Measurements from ENCODE around the gene CBR4. TPM values are rescaled to one million over a fixed set of nuclear protein-coding genes. Genes with fewer than 3 reads are reported as not detected.
"Not testable (repeated sequence)": the region's sequence is repeated elsewhere in the genome, so short reads cannot be mapped to it uniquely, and the experiment has no call there.

CBR4 gene
- polyA plus RNA-seq, 2 donors: 6.1 to 7.7 TPM

- WGBS, 2 donors: 90 to 100% methylated on average over 1 of the region's 1 CpG
- H3K27me3 ChIP-seq (ENCODE audit: control insufficient read depth in 1 of 2, insufficient read depth in 2 of 2, low read length in 2 of 2): no peaks in the 10 kb centered on the region
- H3K4me1 ChIP-seq (ENCODE audit: control insufficient read depth in 2 of 2, insufficient read depth in 2 of 2, low read length in 1 of 2): no peaks in the 10 kb centered on the region
- peaks cover 6 to 16% of the 10 kb centered on the region in 2 donors for H3K9me3 ChIP-seq (ENCODE audit: control insufficient read depth in 2 of 2, insufficient read depth in 1 of 2, low read depth in 1 of 2, low read length in 1 of 2)
- H3K4me3 ChIP-seq (ENCODE audit: low read depth in 1 of 2, low read length in 2 of 2): no peak overlapping the region
- H3K36me3 ChIP-seq (ENCODE audit: control insufficient read depth in 2 of 2, insufficient read depth in 2 of 2, low read length in 1 of 2): peaks cover 4 to 16% of the 10 kb centered on the region in 2 donors
- H3K27ac ChIP-seq (ENCODE audit: low read depth in 2 of 2, low read length in 1 of 2): no peak overlapping the region
Observed at GRCh38 chr4:168978001-168978700, 31.9 kb downstream of the CBR4 start.

- Histone ChIP-seq H3K27ac (ENCODE audit: low read depth in 2 of 2, low read length in 1 of 2) (no peak overlapping the region), H3K9me3 (ENCODE audit: control insufficient read depth in 2 of 2, insufficient read depth in 1 of 2, low read depth in 1 of 2, low read length in 1 of 2) (peaks cover 6 to 13% of the 10 kb centered on the region in 2 donors), H3K27me3 (ENCODE audit: control insufficient read depth in 1 of 2, insufficient read depth in 2 of 2, low read length in 2 of 2) (no peaks in the 10 kb centered on the region), H3K4me1 (ENCODE audit: control insufficient read depth in 2 of 2, insufficient read depth in 2 of 2, low read length in 1 of 2) (no peaks in the 10 kb centered on the region), H3K4me3 (ENCODE audit: low read depth in 1 of 2, low read length in 2 of 2) (no peak overlapping the region), H3K36me3 (ENCODE audit: control insufficient read depth in 2 of 2, insufficient read depth in 2 of 2, low read length in 1 of 2) (peaks cover 4 to 13% of the 10 kb centered on the region in 2 donors)
- 90 to 92% methylated on average over 4 of the region's 4 CpGs for WGBS, 2 donors
Observed at GRCh38 chr4:168972596-168972995, 37.5 kb downstream of the CBR4 start.

DNA sequence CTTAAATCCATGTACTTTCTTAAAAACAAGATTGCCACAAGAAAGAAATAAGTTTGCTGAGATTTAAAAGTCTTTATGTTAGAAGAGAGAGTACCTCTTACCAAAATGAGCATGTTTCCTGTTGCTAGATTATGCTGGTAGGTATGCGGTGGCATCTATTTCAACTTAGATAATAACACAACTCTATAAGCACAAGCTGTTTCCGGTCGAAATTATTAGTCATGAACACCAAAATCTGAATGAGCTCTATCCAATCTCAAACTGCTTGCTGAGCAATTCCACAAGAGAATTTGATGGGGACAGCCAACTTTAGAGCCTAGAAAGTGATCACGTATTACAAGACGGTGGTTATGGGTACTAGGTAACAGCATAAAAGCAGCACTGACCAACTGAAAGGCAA lies 49.3 kb downstream of the CBR4 start:
- H3K4me1 ChIP-seq (ENCODE audit: control insufficient read depth in 2 of 2, insufficient read depth in 2 of 2, low read length in 1 of 2): no peaks in the 10 kb centered on the region
- no peak overlapping the region for H3K27ac ChIP-seq (ENCODE audit: low read depth in 2 of 2, low read length in 1 of 2)
- no peaks in the 10 kb centered on the region for H3K27me3 ChIP-seq (ENCODE audit: control insufficient read depth in 1 of 2, insufficient read depth in 2 of 2, low read length in 2 of 2)
- H3K4me3 ChIP-seq (ENCODE audit: low read depth in 1 of 2, low read length in 2 of 2): no peak overlapping the region
- 92 to 98% methylated on average over 5 of the region's 5 CpGs for WGBS, 2 donors
- no peaks in the 10 kb centered on the region for H3K36me3 ChIP-seq (ENCODE audit: control insufficient read depth in 2 of 2, insufficient read depth in 2 of 2, low read length in 1 of 2)
- no peaks in the 10 kb centered on the region for H3K9me3 ChIP-seq (ENCODE audit: control insufficient read depth in 2 of 2, insufficient read depth in 1 of 2, low read depth in 1 of 2, low read length in 1 of 2)

- H3K27ac ChIP-seq (ENCODE audit: low read depth in 2 of 2, low read length in 1 of 2): no peak overlapping the region
- no peaks in the 10 kb centered on the region for H3K36me3 ChIP-seq (ENCODE audit: control insufficient read depth in 2 of 2, insufficient read depth in 2 of 2, low read length in 1 of 2)
- no peaks in the 10 kb centered on the region for H3K4me1 ChIP-seq (ENCODE audit: control insufficient read depth in 2 of 2, insufficient read depth in 2 of 2, low read length in 1 of 2)
- no peak overlapping the region for H3K4me3 ChIP-seq (ENCODE audit: low read depth in 1 of 2, low read length in 2 of 2)
- no peaks in the 10 kb centered on the region for H3K9me3 ChIP-seq (ENCODE audit: control insufficient read depth in 2 of 2, insufficient read depth in 1 of 2, low read depth in 1 of 2, low read length in 1 of 2)
- WGBS, 2 donors: 73 to 83% methylated on average over 2 of the region's 2 CpGs
- H3K27me3 ChIP-seq (ENCODE audit: control insufficient read depth in 1 of 2, insufficient read depth in 2 of 2, low read length in 2 of 2): no peaks in the 10 kb centered on the region
Observed at GRCh38 chr4:168955674-168956073, 54.4 kb downstream of the CBR4 start.

DNA sequence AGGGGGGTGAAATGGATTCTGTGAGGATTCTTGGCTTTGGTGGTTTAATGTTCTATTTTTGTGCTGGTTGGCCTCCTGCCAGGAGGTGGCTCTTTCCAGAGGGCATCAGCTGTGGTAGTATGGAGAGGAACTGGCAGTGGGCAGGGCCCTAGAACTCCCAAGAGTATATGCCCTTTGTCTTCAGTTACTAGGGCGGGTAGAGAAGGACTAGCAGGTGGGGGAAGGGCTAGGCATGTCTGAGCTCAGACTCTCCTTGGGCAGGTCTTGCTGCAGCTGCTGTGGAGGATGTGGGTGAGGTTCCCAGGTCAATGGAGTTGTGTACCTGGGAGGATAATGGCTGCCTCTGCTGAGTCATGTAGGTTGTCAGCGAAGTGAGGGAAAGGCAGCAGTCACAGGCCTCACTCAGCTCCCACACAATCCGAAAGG lies 57.2 kb downstream of the CBR4 start:
- not testable (repeated sequence) for H3K4me1 ChIP-seq (ENCODE audit: control insufficient read depth in 2 of 2, insufficient read depth in 2 of 2, low read length in 1 of 2); H3K27me3 ChIP-seq (ENCODE audit: control insufficient read depth in 1 of 2, insufficient read depth in 2 of 2, low read length in 2 of 2); H3K36me3 ChIP-seq (ENCODE audit: control insufficient read depth in 2 of 2, insufficient read depth in 2 of 2, low read length in 1 of 2); H3K4me3 ChIP-seq (ENCODE audit: low read depth in 1 of 2, low read length in 2 of 2); H3K27ac ChIP-seq (ENCODE audit: low read depth in 2 of 2, low read length in 1 of 2); H3K9me3 ChIP-seq (ENCODE audit: control insufficient read depth in 2 of 2, insufficient read depth in 1 of 2, low read depth in 1 of 2, low read length in 1 of 2)
- WGBS, 2 donors: 78 to 87% methylated on average over 3 of the region's 3 CpGs

DNA sequence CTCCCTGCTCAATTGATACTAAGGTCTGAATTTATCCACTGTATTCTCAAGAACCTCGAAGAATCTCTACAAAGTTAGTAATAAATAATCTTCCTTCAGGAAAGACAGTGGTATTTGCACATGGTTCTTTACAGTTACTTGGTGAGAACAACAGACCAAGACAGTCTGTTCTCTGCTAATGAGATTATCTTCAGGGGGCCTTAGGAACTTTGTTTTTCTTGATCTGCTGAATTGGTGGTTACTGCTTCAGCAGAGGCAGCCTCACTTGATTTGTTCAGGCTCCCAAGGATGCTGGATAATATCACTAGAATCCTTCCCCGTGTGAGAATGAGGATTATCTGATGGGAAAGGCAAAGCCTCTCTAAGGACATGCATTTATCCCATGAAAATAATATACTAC lies 64.8 kb downstream of the CBR4 start:
- H3K27ac ChIP-seq (ENCODE audit: low read depth in 2 of 2, low read length in 1 of 2): no peak overlapping the region
- H3K27me3 ChIP-seq (ENCODE audit: control insufficient read depth in 1 of 2, insufficient read depth in 2 of 2, low read length in 2 of 2): no peaks in the 10 kb centered on the region
- no peaks in the 10 kb centered on the region for H3K9me3 ChIP-seq (ENCODE audit: control insufficient read depth in 2 of 2, insufficient read depth in 1 of 2, low read depth in 1 of 2, low read length in 1 of 2)
- no peaks in the 10 kb centered on the region for H3K4me1 ChIP-seq (ENCODE audit: control insufficient read depth in 2 of 2, insufficient read depth in 2 of 2, low read length in 1 of 2)
- H3K36me3 ChIP-seq (ENCODE audit: control insufficient read depth in 2 of 2, insufficient read depth in 2 of 2, low read length in 1 of 2): no peaks in the 10 kb centered on the region
- H3K4me3 ChIP-seq (ENCODE audit: low read depth in 1 of 2, low read length in 2 of 2): no peak overlapping the region
- 73 to 76% methylated on average over 2 of the region's 2 CpGs for WGBS, 2 donors

- H3K27ac ChIP-seq (ENCODE audit: low read depth in 2 of 2, low read length in 1 of 2): no peak overlapping the region
- H3K4me1 ChIP-seq (ENCODE audit: control insufficient read depth in 2 of 2, insufficient read depth in 2 of 2, low read length in 1 of 2): no peaks in the 10 kb centered on the region
- H3K27me3 ChIP-seq (ENCODE audit: control insufficient read depth in 1 of 2, insufficient read depth in 2 of 2, low read length in 2 of 2): no peaks in the 10 kb centered on the region
- H3K9me3 ChIP-seq (ENCODE audit: control insufficient read depth in 2 of 2, insufficient read depth in 1 of 2, low read depth in 1 of 2, low read length in 1 of 2): no peaks in the 10 kb centered on the region
- H3K4me3 ChIP-seq (ENCODE audit: low read depth in 1 of 2, low read length in 2 of 2): no peak overlapping the region
- no peaks in the 10 kb centered on the region for H3K36me3 ChIP-seq (ENCODE audit: control insufficient read depth in 2 of 2, insufficient read depth in 2 of 2, low read length in 1 of 2)
- WGBS, 2 donors: 85% methylated on average over 3 of the region's 3 CpGs
Observed at GRCh38 chr4:168942985-168943384, 67.1 kb downstream of the CBR4 start.

All from esophagus (tissue), 2 donors.